Esophagus muscularis mucosa (tissue), 4 donors: ENCODE measurements around the gene RPS14.

Experiments
- CTCF ChIP-seq, 3 experiments: fragments of 200-600 bp in 2 of 3; fragments of 450-650 bp in 1 of 3; sonication (generic) in 2 of 3; IDR thresholded peaks; one replicate each; pipeline ENCODE4 v1.5.1; 2017 to 2019; ENCODE audit warnings: antibody characterized with exemption in 3 of 3, mild to moderate bottlenecking in 2 of 3, moderate library complexity in 1 of 3
- EP300 ChIP-seq: sonication (generic); formaldehyde crosslinking; IDR thresholded peaks from one replicate; pipeline ENCODE4 v1.6.1; 2017; ENCODE audit warnings: antibody characterized with exemption
- POLR2A ChIP-seq: fragments of 450-650 bp; IDR thresholded peaks from one replicate; pipeline ENCODE4 v1.6.1; 2017; ENCODE audit warnings: antibody characterized with exemption, moderate library complexity, mild to moderate bottlenecking, low read depth
- POLR2AphosphoS5 ChIP-seq, 2 donors: sonication (generic); formaldehyde crosslinking; IDR thresholded peaks; one replicate each; pipeline ENCODE4 v1.6.1; 2017; ENCODE audit warnings: antibody characterized with exemption in 2 of 2

DNA sequence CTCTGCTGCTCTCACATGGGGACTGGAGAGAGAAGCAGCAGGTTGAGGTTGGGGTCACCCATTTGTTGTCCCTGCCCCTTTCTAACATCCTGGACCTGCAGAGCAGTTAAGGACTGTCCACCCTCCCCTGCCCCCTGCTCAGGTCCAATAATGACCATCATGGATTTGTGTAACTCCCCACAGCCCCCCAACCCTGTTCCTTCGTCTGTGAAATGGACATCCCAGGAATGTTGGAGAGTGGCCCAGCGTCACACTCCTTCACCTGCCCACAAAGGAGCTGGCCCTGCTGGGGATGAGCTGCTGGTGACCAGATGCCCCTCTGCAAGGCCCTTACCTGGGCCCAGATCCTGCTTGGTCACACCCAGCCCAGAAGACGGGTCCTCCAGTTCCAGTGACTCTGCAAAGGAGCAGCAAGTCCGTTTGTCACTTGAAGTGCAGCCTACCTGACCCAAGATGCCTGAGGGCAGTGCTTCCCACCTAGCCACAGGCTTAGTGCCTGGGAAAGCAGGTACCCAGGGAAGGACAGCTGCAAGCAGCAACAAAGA, 47.2 kb downstream of the RPS14 start:
- TF ChIP-seq CTCF (IDR thresholded peaks at IDR 0.05), result no peak
- no peak for TF ChIP-seq POLR2A
- no peak for TF ChIP-seq EP300
- TF ChIP-seq POLR2AphosphoS5 (IDR thresholded peaks at IDR 0.05), result no peak
